ENCODE results near the gene KRT15.
A peak's percentile ranks its signal among the peaks of the same experiment; 100 is the strongest.

Gene KRT15

DNA sequence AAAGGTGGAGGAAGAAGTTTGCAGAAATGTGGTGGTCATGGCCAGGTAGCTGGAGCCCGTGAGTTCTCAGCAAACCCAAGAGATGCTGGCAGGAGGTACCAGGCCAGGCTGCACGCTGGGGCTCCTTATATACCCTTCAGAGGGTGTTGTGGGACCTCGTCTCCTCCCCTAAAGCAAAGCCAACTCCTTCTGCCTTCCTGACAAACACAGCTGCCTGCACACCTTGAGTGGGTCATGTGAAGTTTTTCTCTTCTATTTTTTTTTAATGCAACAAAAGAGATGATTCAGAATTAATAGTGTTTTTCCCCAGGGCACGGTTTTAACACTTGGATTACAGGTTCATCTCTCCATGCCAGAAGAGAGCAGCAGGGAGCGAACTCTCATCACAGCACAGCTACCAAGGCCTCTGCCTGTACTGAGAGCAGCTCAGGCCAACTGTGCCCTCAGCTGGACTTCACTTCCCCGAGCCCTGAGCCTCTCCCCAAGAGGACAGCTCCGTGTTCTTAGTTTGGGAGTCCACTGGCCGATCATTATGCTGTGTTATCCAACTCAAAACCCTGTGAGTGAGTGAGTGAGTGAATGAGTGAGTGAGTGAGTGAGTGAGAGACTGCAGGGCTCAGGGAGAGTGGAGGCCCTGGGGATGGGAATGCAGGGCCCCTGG, at the start of gene KRT15:
Gene KRT15 (minus strand): TSS at position 102 of the 661 bp plus-strand sequence. CDS start 63 bp downstream, at position 39.
- peak; percentile 74 for DNase-seq

- no peak for DNase-seq
Observed at GRCh38 chr17:41567317-41567716, 48.6 kb upstream of the KRT15 start.

DNA sequence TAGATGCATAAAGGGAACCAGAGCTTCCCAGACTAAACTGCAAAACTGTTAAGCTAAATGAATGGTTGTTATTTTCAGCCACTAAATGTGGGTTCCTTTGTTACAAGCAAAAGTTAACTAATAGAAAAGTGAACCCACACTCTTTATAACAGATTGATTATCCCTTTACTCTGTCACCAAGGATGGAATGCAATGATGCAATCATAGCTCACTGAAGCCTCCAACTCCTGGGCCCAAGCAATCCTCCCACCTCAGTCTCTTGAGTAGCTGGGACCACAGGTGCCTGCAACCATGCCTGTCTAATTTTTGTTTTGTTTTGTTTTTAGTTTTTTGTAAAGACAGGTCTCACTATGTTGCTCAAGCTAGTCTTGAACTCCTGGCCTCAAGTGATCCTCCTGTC, 46.6 kb upstream of the KRT15 start:
- no peak for DNase-seq

GRCh38 chr17:41563607-41564170, 45.0 kb upstream of the KRT15 start:
- no peak for DNase-seq

- no peak for DNase-seq
Observed at GRCh38 chr17:41561554-41561953, 42.9 kb upstream of the KRT15 start.

GRCh38 chr17:41559548-41559947, 40.9 kb upstream of the KRT15 start:
- no peak for DNase-seq

GRCh38 chr17:41556931-41557330, 38.2 kb upstream of the KRT15 start:
- DNase-seq: no peak

GRCh38 chr17:41556306-41556705, 37.6 kb upstream of the KRT15 start:
- DNase-seq: no peak

DNA sequence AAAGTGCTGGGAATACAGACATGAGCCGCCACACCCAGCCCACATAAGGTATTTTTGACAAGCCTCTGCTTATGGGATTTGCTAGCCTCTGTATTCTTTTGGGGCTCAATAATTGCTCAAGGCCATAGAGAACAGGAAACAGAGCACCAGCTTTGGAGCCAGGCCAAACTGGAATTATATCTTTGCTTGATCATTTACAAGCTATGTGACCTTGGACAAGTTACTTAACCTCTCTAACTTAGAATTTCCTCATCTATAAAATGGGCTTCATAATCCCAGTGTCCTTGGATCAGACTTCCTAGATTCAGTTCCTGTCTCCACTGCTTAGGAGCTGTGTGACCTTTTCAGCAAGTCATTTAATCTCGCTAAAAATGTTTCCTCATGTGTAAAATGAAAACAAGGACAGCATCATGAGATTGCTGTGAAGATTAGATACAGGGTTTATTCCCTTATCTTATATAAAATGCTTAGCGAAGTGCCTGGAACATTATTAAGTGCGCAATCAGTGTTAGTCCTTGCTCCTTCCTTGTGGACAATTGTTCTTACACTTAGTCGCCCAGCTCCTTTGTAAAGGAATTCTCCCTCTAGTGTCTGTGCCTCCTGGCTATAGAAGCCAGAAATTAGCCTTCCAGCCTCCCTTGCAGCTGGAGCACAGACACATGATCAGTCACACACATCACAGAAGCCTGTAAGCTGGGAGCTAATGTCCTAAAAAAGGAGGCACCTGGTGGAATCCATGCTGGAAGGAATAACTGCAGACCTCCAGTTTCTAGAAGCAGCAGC, 36.6 kb upstream of the KRT15 start:
- DNase-seq: no peak

DNA sequence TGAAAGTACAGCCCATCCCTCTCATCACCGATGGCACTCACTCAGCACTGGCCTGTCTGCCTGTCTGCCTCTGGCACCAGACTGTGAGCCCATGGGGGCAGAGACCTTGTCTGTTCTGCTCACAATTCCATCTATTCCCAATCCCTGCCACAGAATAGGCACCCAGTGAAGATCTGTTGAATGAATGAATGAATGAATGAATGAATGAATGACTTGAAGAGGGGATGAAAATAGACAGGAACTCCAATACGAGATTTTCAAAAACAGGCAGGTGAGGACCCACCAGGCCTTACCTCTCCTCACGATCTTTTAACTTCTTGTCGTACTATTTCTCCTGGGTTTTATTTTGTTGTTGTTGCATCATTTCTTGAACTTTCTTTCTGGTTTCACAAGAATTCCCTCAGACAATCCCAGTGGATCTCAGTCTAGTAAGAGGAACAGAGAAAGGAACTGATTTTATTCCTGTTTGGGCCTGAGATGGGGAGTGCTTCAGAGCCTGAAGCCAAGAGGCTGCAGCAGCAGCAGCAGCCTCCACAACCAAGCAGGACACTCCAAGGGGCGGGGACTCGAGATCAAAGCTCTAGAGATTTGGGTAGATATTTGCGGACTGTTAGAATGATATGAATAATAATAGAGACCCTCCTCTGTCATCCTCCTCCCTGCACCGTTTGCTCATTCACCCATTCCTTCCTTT, 35.4 kb upstream of the KRT15 start:
- DNase-seq: no peak

DNA sequence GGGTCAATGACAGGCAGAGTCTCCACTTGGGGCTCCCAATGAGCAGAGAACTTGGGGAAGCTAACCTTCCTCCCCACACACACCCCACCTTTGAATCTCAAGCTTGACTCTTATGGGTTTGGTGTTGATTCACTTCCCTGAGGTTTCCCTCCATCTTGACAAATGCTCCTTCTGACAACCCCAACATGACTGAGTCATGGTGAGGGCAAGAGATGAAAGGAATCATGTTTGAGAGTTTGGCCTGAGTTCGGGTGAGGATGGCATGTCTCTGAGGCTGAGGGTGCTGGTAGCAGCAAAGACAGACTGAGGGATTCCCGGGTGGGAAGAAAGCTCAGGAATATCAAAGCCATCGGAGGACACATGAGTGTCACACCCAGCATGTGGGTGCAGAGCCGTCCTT, 34.5 kb upstream of the KRT15 start:
- DNase-seq: no peak

DNA sequence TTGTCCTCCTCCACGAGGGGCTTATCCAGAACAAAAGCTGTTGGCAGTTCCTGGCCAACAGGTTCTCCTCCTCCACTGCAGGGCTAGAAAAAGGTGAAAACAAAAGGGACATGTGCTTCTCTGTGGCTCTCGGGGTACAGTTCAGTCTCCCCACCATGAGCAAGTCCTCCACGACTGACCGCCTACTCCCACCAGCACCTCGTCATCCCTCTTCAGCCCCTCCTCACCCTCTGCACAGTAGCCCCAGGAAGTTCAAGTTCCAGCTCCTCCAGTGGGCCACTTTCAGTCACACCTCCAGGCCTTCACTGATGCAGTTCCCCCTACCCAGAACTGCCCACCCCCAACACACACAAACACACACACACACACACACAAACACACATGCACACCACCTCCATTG, 33.8 kb upstream of the KRT15 start:
- DNase-seq: no peak

- DNase-seq: no peak
Observed at GRCh38 chr17:41551365-41551764, 32.7 kb upstream of the KRT15 start.

- DNase-seq: no peak
Observed at GRCh38 chr17:41549596-41550039, 30.9 kb upstream of the KRT15 start.

- peak; percentile 74 for DNase-seq
Observed at GRCh38 chr17:41548844-41549595, 30.3 kb upstream of the KRT15 start.

- no peak for DNase-seq
Observed at GRCh38 chr17:41547921-41548843, 29.5 kb upstream of the KRT15 start.

DNA sequence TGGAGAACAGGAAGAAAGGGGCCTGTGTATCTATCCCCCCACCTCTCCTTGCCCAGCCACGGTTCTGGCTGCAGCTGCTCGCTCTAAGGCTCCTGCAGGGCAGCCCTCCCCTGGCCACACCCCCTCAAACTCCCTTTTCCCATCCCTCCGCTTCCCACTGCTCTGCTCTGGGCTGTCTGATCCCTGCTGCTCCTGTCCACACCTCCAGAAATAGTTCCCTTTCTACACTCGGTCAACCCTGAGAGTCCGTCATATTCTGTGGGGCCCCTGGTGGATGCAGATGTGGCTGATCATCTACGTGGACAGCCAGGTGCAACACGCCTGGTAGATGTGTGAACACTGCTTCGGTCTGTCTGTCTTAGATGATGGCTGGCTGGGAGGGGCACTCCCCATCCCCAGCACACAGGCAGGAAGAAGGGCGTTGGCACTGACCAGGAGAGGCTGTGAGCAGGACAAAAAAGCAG, 28.7 kb upstream of the KRT15 start:
- DNase-seq: no peak

- DNase-seq: no peak
Observed at GRCh38 chr17:41546819-41547218, 28.1 kb upstream of the KRT15 start.

GRCh38 chr17:41545829-41546410, 27.2 kb upstream of the KRT15 start:
- no peak for DNase-seq

- no peak for DNase-seq
Observed at GRCh38 chr17:41544935-41545334, 26.2 kb upstream of the KRT15 start.

DNA sequence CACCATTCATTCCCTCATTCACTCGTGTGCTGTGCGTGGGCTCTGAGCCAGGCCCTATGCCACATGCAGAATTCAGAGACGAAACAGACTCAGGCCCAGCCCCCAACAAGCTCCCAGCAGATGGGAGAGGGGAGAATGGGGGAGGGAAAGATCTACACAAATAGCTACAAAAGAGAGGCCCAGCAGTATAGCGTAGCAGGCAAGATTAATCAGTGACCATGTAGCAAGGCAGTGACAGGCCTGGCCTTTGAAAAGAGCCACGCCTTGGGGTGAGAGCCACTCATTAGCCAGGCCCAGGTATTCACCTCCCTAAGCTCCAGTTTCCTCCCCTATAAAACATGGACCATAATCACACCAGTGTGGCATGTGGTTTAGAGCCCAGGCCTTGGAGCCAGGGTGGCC, 25.8 kb upstream of the KRT15 start:
- peak; percentile 42 for DNase-seq
